GM19025 (cell line): Measurements from ENCODE around the gene GFAP.

Experiments used
- ATAC-seq: cut with Tn5 transposase; IDR thresholded peaks from one replicate; pipeline ENCODE4 v1.9.1; 2021; ENCODE audit warnings: mild to moderate bottlenecking, low read depth, moderate library complexity; ENCODE audit not compliant: unreplicated experiment

GFAP gene

GRCh38 chr17:44903012-44903685, 12.2 kb downstream of the GFAP start:
- no peak for ATAC-seq

DNA sequence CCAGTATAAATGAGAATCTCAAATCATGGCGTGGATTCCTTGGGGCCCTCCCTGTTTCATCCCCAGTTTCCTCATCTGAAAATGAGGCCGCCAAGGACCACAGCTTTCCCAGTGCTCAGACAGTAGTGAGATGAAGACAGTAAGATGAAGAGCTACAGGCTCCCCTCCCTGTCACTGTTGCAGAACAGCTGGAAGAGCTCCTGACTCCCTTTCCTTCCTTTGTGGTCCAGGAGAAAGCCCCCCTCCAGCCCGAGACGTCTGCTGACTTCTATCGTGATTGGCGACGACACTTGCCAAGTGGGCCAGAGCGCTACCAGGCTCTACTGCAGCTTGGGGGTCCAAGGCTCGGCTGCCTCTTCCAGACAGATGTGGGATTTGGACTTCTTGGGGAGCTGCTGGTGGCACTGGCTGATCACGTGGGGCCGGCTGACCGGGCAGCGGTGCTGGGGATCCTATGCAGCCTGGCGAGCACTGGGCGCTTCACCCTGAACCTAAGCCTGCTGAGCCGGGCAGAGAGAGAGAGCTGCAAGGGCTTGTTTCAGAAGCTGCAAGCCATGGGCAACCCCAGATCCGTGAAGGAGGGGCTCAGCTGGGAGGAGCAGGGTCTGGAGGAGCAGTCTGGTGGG, 13.1 kb downstream of the GFAP start:
- no peak for ATAC-seq

DNA sequence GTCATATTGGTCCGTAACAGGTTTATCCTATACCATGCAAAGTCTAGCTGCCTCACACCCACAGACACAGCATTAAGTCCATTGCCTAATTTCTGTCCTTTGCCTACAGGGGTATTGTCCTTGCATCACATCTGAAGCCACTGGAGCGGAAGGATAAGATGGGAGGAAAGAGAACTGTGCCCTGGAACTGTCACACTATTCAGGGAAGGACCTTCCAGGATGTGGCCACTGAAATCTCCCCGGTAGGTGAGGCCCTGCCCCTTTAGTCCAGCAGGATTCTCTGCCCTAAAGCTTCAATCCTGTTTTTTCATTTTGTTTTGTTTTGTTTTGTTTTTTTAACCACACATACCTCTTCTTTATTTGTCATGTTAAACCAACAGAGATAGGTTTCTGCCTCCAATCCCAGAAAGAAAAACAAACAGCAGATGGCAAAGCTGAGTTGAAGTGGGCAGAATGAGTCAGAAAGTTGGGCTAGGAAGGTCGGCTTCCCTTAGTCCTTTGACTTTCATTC, 13.8 kb downstream of the GFAP start:
- ATAC-seq: no peak

GRCh38 chr17:44900894-44901293, 14.4 kb downstream of the GFAP start:
- ATAC-seq: no peak

- peak; percentile 64 for ATAC-seq
Measured at GRCh38 chr17:44899074-44899782, 16.1 kb downstream of the GFAP start, which contains the start of gene EFTUD2. EFTUD2 (minus strand) TSS chr17:44899445; CDS start chr17:44894521, 4,924 bp downstream.

DNA sequence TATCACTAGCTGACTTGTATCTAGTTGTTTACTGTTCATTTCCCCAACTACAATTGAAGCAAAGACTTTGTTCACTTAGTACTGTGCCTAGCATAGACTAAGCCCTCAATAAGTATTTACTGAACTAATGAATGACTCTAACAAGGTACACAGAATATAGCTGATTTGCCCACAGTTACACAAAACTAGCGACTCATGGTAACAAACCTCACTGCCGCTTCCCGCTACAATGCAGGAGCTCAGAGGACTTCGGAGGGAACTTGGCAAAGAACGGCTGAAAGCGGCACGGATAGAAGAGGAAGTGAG, 16.6 kb downstream of the GFAP start:
- ATAC-seq: no peak

GRCh38 chr17:44894642-44895041, 20.7 kb downstream of the GFAP start:
- ATAC-seq: no peak

GRCh38 chr17:44892250-44892649, 23.1 kb downstream of the GFAP start:
- no peak for ATAC-seq

DNA sequence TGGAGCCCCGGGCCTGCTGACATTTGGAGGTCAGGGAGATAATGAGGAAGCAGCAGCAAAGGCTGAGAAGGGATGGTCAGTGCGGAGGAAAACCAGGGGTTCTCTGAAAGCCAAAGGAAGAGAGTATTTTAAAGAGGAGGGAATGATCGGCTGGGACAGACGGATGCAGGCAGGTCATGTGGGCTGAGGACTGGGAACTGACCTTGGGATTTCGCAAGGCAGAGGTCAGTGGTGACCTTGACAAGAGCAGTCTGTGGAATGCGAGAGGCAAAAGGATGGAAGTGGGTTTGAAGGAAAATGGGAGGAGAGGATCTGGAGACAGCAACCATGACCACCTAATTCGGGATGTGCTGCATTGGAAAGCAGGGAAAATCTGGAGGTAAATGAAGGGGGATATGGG, 26.3 kb downstream of the GFAP start:
- no peak for ATAC-seq

GRCh38 chr17:44887971-44888954, 27.0 kb downstream of the GFAP start:
- no peak for ATAC-seq

DNA sequence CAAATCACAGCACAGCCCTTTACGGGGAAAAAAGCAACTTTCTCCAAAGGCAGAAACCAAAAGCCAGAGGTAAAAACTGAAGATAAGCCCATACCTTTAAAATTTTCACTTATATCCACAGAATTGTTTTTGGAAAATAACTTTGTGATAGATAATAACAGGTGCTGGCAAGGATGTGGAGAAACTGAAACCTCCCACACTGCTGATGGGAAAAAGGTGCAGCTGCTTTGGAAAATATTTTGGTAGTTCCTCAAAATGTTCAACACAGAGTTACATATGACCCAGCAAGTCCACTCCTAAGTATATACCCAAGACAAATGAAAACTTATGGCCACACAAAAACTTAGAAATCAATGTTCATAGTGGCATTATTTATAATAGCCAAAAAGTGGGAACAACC, 28.3 kb downstream of the GFAP start:
- no peak for ATAC-seq

DNA sequence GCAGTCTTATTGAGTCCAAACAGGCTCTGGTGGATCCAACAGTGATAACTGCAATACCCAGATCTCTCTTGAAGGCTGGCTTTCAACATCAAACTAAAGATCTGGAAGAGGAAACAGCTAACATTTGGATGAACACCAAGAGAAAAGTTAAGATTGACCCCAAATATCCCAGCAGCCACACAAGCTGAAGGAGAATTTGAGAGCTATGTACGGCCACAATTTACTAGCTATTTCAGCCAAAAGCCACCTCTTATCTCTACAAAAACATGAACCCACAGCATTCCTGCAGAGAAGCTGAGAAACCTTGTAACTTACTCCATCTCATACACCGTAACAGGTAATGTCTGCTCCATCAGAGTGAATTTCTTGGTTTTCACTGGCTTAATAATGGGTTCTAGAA, 30.4 kb downstream of the GFAP start:
- no peak for ATAC-seq

- no peak for ATAC-seq
Measured at GRCh38 chr17:44881145-44881544, 34.2 kb downstream of the GFAP start.

DNA sequence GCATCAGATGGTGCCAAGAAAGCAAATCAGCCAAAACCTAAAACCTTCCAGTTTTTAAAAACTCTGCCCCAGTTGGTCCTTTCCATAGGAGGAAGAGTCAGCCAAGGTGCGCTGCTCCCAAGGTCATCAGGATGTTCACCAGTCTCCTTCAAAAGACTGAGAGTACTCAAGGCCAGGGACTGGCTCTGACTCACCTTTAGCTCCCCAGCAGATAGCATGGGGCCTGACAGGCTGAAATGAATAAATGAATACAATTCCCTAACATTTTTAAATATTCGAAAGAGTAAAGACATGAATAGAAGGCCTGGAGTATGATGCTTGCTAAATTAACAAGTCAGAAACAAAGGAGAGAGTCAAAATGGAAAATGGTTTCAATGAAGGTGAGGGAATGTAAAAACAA, 35.2 kb downstream of the GFAP start:
- ATAC-seq: no peak

- ATAC-seq: no peak
Measured at GRCh38 chr17:44879376-44879775, 35.9 kb downstream of the GFAP start.

DNA sequence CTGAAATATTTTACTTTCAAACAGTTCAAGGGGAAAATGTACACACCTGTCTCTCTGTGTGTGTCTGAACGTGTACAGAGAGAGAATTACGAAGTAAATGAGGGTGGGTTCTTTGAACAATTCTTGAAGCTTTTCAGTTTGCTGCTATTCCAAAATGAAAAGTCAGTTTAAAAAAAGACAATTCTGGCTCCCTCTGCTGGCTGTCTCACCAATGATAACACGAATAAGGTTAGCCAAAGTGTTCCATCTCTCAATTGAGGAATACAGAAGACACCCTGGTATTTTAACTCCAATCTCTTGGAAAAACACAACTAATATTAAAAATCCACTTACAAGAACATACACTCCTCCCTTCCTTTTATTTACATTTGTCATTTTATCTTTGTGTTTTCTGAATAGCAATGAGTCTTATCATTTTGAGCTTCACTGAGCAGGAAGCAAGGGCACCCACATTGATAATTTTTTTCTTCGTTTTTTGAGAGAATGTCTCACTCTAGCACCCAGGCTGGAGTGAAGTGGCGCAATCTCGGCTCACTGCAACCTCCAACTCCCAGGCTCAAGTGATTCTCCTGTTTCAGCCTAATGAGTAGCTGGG, 36.6 kb downstream of the GFAP start:
- no peak for ATAC-seq

DNA sequence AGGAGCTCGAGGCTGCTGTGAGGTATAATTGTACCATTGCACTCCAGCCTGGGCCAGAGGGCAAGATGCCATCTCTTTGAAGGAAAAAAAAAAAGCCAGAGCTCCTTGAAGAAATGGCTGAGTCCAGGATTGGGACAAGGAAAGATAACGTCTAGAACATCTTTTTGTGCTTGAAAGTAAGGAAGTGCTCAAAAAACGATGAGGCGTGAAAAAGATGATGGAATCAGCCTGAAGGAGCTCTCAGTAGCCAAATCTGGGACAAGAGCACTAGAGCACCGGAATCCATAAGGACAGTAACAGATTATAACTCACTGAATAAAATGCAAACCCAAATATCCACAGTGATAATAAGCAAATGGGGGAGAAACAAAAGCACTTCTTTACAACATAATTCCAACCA, 38.2 kb downstream of the GFAP start:
- no peak for ATAC-seq

DNA sequence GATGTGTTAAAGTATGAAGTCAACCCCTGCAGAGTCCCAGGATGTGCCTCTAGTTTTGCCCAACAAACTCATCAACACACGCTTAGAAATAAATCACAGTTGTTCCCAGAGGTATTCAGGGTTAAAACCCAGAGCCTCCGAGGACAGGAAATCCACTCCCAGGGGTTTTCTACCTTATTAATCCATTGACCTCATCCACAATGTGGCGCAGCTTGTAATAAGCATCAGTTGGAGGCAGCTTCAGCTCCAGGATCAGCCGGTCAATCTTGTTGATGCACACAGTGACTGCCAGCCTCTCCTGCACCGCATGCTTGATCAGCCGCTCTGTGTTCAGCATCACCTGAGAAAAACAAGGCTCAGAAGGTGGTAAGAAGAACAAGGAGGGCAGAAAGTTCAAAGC, 39.5 kb downstream of the GFAP start:
- ATAC-seq: no peak

GRCh38 chr17:44872131-44872768, 43.0 kb downstream of the GFAP start:
- no peak for ATAC-seq

DNA sequence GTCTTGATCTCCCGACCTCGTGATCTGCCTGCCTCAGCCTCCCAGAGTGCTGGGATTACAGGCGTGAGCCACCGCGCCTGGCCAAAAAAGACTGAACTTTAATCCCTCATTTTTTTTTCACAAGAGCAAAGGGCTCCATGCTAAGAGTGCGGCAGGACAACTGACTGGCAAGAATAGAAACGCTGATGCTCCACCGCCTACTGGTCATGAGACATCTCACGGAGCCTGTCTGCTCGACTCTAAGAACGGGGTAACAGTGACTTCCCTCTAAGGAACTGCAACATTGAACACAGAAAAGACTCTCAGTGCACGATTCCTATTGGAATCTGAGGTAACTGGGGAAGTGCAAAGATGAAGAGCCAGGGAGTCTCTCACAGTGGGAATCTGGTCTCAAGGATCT, 43.7 kb downstream of the GFAP start:
- ATAC-seq: no peak
